Measurements from ENCODE around the gene RRP1B. TPM values are rescaled to one million over a fixed set of nuclear protein-coding genes. Genes with fewer than 3 reads are reported as not detected.

Gene RRP1B
- total RNA-seq, 3 donors from 2014 or later, result 17.1 to 22.6 (median 22.1) TPM

DNA sequence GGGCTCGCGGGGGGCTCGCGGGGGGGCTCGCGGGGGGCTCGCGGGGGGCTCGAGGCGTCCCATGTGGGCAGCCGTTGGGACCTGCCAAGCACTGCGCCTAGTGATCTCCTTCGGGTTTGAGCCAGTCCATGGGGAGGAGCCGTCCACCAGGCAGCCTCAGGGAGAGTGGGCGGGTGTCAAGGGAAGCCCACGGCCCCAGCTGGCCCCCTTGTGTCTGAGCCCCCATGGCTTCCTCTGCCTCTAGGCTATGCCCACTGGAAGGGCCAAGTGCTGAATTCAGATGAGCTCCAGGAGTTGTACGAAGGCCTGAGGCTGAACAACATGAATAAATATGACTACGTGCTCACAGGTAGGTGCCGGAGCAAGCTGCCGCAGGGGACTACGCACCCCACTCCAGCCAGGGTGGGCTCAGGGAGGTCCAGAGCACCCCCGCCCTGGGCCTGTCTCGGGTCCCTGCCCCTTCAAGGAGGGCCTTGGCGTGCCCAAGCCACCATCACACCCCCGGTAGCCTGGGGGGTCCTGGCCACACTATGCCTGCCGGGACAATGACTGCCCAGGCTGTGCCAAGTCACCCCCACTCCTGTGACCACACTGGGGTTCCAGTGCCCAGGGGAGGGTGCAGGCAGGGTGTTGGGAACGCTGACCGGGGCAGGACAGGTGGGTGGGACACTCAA, 82.2 kb downstream of the RRP1B start:
- H3K27me3 ChIP-seq, result no peaks in the 10 kb centered on the region
- H3K36me3 ChIP-seq, result no peaks in the 10 kb centered on the region
- TF ChIP-seq POLR2AphosphoS5 (IDR thresholded peaks at IDR 0.05) (no peak), POLR2A (IDR thresholded peaks at IDR 0.05) (no peak), CTCF (IDR thresholded peaks at IDR 0.05) (no peak)
- no peaks in the 10 kb centered on the region for H3K9me3 ChIP-seq
- no peaks in the 10 kb centered on the region for H3K4me1 ChIP-seq
- H3K27ac ChIP-seq, result peak overlapping the region; percentile 54 to 55
- DNase-seq (ENCODE audit: low spot score in 2 of 2), result no peak
- H3K4me3 ChIP-seq, result peak overlapping the region in 1 of 3 donors; percentile 11
- intact Hi-C loops (cut with DNase I; ENCODE audit: low total_unique reads), result no loop called here

DNA sequence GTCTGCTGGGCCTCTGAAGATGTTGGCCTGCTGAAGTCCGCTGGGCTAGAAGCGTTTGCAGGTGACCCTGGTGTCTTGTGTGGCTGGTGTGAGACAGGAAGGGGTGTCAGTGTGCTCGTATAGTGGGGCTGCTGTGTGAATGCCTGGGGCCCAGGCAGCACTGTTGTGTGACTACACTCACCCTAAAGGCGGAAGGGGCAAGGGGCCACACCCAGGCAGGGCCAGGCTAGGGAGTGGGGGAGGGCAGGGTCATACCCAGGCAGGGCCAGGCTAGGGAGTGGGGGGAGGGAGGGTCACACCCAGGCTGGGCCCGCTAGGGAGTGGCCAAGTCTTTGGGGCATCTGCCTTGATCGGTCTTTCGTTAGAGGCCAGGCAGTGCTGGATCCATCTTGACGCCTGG, 84.6 kb downstream of the RRP1B start:
- intact Hi-C loops (cut with DNase I; ENCODE audit: low total_unique reads), result no loop called here
- DNase-seq (ENCODE audit: low spot score in 2 of 2), result no peak
- no peak overlapping the region for H3K4me3 ChIP-seq
- no peak overlapping the region for H3K27ac ChIP-seq
- no peaks in the 10 kb centered on the region for H3K27me3 ChIP-seq
- peaks cover 3% of the 10 kb centered on the region for H3K36me3 ChIP-seq
- TF ChIP-seq POLR2AphosphoS5 (IDR thresholded peaks at IDR 0.05) (no peak), POLR2A (IDR thresholded peaks at IDR 0.05) (no peak), CTCF (IDR thresholded peaks at IDR 0.05) (no peak)
- no peaks in the 10 kb centered on the region for H3K9me3 ChIP-seq
- no peaks in the 10 kb centered on the region for H3K4me1 ChIP-seq

- H3K36me3 ChIP-seq, result peaks cover 3% of the 10 kb centered on the region
Observed at GRCh38 chr21:43744725-43745124, 85.4 kb downstream of the RRP1B start.

More at GRCh38 chr21:43744725-43745124, 85.4 kb downstream of the RRP1B start:
- no peaks in the 10 kb centered on the region for H3K9me3 ChIP-seq
- no peak overlapping the region for H3K4me3 ChIP-seq
- H3K4me1 ChIP-seq, result no peaks in the 10 kb centered on the region
- DNase-seq (ENCODE audit: low spot score in 2 of 2), result no peak
- intact Hi-C loops (cut with DNase I; ENCODE audit: low total_unique reads), result no loop called here
- no peak overlapping the region for H3K27ac ChIP-seq
- H3K27me3 ChIP-seq, result no peaks in the 10 kb centered on the region
- TF ChIP-seq POLR2AphosphoS5 (IDR thresholded peaks at IDR 0.05), result no peak
- no peak for TF ChIP-seq CTCF (IDR thresholded peaks at IDR 0.05)
- no peak for TF ChIP-seq POLR2A (IDR thresholded peaks at IDR 0.05)

Other genes starting within 250 kb of the RRP1B start
- 10 to 100 TPM in 2 of 3 donors, under 1 TPM in 1; 0.80 to 18.0 (median 16.2) TPM for gene SIK1, start 232.4 kb upstream of the RRP1B start, total RNA-seq
- gene HSF2BP, start 72 bp upstream of the RRP1B start, total RNA-seq, result 1 to 10 TPM in 2 of 3 donors, under 1 TPM in 1; 0.32 to 1.8 (median 1.3) TPM
- 10 to 100 TPM; 51.5 to 79.2 (median 65.6) TPM for gene PDXK, start 59.6 kb downstream of the RRP1B start, total RNA-seq
- 10 to 100 TPM; 12.1 to 16.8 (median 16.8) TPM for gene CSTB, start 116.7 kb downstream of the RRP1B start, total RNA-seq
- 10 to 100 TPM; 15.4 to 22.9 (median 16.5) TPM for gene RRP1, start 130.0 kb downstream of the RRP1B start, total RNA-seq
- 10 to 100 TPM; 27.2 to 35.8 (median 28.2) TPM for gene AGPAT3, start 205.7 kb downstream of the RRP1B start, total RNA-seq